A673 (cell line): Measurements from ENCODE around the gene NUDT15. TPM values are rescaled to one million over a fixed set of nuclear protein-coding genes. Genes with fewer than 3 reads are reported as not detected.

Experiments used
- BruUV-seq: library from RNA; stranded (reverse); fragments of 400-500 nt; replicated peaks from 2 replicates; lab custom pipeline; 2021; lab: Mats Ljungman, UMichigan
- CTCF ChIA-PET: fragments of 300-600 bp; sonication (Branson Sonifier 250); formaldehyde crosslinking; loops from one replicate; lab custom pipeline; 2022; ENCODE audit warnings: antibody characterized with exemption; lab: Charles Lee
- POLR2A ChIA-PET: fragments of 300-600 bp; sonication (Branson Sonifier 250); formaldehyde crosslinking; loops from one replicate; lab custom pipeline; 2022; ENCODE audit warnings: antibody characterized with exemption; ENCODE audit not compliant: low non-redundant PET; lab: Charles Lee
- DNase-seq: peaks from one replicate; pipeline ENCODE4 v3.0.0-alpha.2; 2015; ENCODE audit warnings: low spot score
- H3K27ac ChIP-seq: fragments of 200-600 bp; sonication (generic); 2 replicates; pipeline ENCODE4 v1.5.1; 2016; ENCODE audit warnings: mixed run types, low read depth, mild to moderate bottlenecking, mixed read lengths, antibody characterized with exemption, low read length; ENCODE audit not compliant: poor library complexity, severe bottlenecking
- H3K27me3 ChIP-seq: fragments of 200-600 bp; sonication (generic); replicated peaks from 2 replicates; pipeline ENCODE4 v1.6.1; 2017; ENCODE audit warnings: mixed run types, low read depth, mild to moderate bottlenecking, mixed read lengths, antibody characterized with exemption, low read length; ENCODE audit not compliant: insufficient read depth, poor library complexity
- H3K36me3 ChIP-seq: fragments of 200-600 bp; sonication (generic); 2 replicates; pipeline ENCODE4 v1.6.1; 2016; ENCODE audit warnings: mixed run types, mild to moderate bottlenecking, mixed read lengths, antibody characterized with exemption, low read length; ENCODE audit not compliant: insufficient read depth, poor library complexity, severe bottlenecking
- H3K4me1 ChIP-seq: fragments of 200-600 bp; sonication (generic); 2 replicates; pipeline ENCODE4 v1.6.1; 2017; ENCODE audit warnings: mixed run types, mild to moderate bottlenecking, mixed read lengths, antibody characterized with exemption, low read length; ENCODE audit not compliant: insufficient read depth, poor library complexity, severe bottlenecking
- H3K4me3 ChIP-seq: fragments of 200-600 bp; sonication (generic); 2 replicates; pipeline ENCODE4 v1.5.1; 2016; ENCODE audit warnings: low read depth, mixed run types, mild to moderate bottlenecking, mixed read lengths, low read length; ENCODE audit not compliant: poor library complexity, severe bottlenecking
- H3K9me3 ChIP-seq: fragments of 200-600 bp; sonication (generic); 2 replicates; pipeline ENCODE4 v1.6.1; 2016; ENCODE audit warnings: mixed run types, low read depth, mild to moderate bottlenecking, mixed read lengths, antibody characterized with exemption, low read length; ENCODE audit not compliant: poor library complexity, severe bottlenecking
- CTCF ChIP-seq: fragments of 300-800, 200-600 bp; sonication (generic); conservative IDR thresholded peaks from 2 replicates; pipeline ENCODE4 v1.5.1; 2017; ENCODE audit warnings: low read depth, mild to moderate bottlenecking, antibody characterized with exemption, low read length, moderate library complexity, mixed read lengths
- EZH2 ChIP-seq: fragments of 200-600 bp; sonication (generic); IDR thresholded peaks from 2 replicates; pipeline ENCODE4 v1.6.1; 2017; ENCODE audit warnings: borderline replicate concordance, low read depth, mild to moderate bottlenecking, mixed read lengths, antibody characterized with exemption, low read length; ENCODE audit not compliant: poor library complexity, severe bottlenecking
- intact Hi-C: fragments of 100-400 bp; cut with micrococcal nuclease; formaldehyde crosslinking; loops from one replicate; pipeline ENCODE4 v1.10.0; 2022; ENCODE audit not compliant: unreplicated experiment
- total RNA-seq: library from RNA; stranded (reverse); gene quantifications from 2 replicates; pipeline ENCODE4 v1.2.3, GENCODE V29; 2021

The NUDT15 gene
- total RNA-seq, 1 experiment from 2014 or later = 52.2 TPM

GRCh38 chr13:48018637-48019036 is 18.9 kb upstream of the NUDT15 start:
- no peaks in the 10 kb centered on the region for H3K4me1 ChIP-seq
- POLR2A ChIA-PET = no interaction called here
- H3K4me3 ChIP-seq = no peak overlapping the region
- no peaks in the 10 kb centered on the region for H3K27me3 ChIP-seq
- no peak for DNase-seq
- BruUV-seq = no TSS peak
- TF ChIP-seq CTCF (no peak), EZH2 (no peak)
- no peaks in the 10 kb centered on the region for H3K9me3 ChIP-seq
- intact Hi-C loops = no loop called here
- CTCF ChIA-PET = no interaction called here
- H3K27ac ChIP-seq = no peak overlapping the region
- H3K36me3 ChIP-seq = no peaks in the 10 kb centered on the region

- no peaks in the 10 kb centered on the region for H3K9me3 ChIP-seq
- no peaks in the 10 kb centered on the region for H3K4me1 ChIP-seq
- H3K4me3 ChIP-seq = no peak overlapping the region
- no peak for TF ChIP-seq EZH2
- no peak for TF ChIP-seq CTCF
- intact Hi-C loops = no loop called here
- H3K27me3 ChIP-seq = no peaks in the 10 kb centered on the region
- ChIA-PET POLR2A (no interaction called here), CTCF (no interaction called here)
- no peaks in the 10 kb centered on the region for H3K36me3 ChIP-seq
- no peak overlapping the region for H3K27ac ChIP-seq
- no peak for DNase-seq
- BruUV-seq = no TSS peak
These were observed 17.7 kb upstream of the NUDT15 start for GRCh38 chr13:48019796-48020195.

GRCh38 chr13:48028066-48028465 is 9.5 kb upstream of the NUDT15 start:
- H3K4me1 ChIP-seq = no peaks in the 10 kb centered on the region
- TF ChIP-seq EZH2 (no peak), CTCF (no peak)
- H3K4me3 ChIP-seq = no peak overlapping the region
- H3K27me3 ChIP-seq = no peaks in the 10 kb centered on the region
- no peak for DNase-seq
- ChIA-PET CTCF (no interaction called here), POLR2A (no interaction called here)
- H3K9me3 ChIP-seq = peaks cover 13% of the 10 kb centered on the region
- BruUV-seq = no TSS peak
- no peaks in the 10 kb centered on the region for H3K36me3 ChIP-seq
- intact Hi-C loops = no loop called here
- no peak overlapping the region for H3K27ac ChIP-seq
